H1 (cell line): ENCODE results near the gene FRS2. TPM values are rescaled to one million over a fixed set of nuclear protein-coding genes. Genes with fewer than 3 reads are reported as not detected.

Source experiments
- CTCF ChIA-PET: fragments of 300-600 bp; sonication (Branson Sonifier 250); formaldehyde crosslinking; loops from one replicate; lab custom pipeline; 2021; ENCODE audit not compliant: partially characterized antibody; lab: Charles Lee
- POLR2A ChIA-PET: fragments of 300-600 bp; sonication (Branson Sonifier 250); formaldehyde crosslinking; loops from one replicate; lab custom pipeline; 2021; ENCODE audit warnings: inconsistent platforms; ENCODE audit not compliant: partially characterized antibody; lab: Charles Lee
- DNase-seq, 2 experiments: peaks; one replicate each; pipeline versions ENCODE4 v3.0.0 to v3.0.0-alpha.2; 2010 to 2022; ENCODE audit warnings: low spot score in 2 of 2, low read depth in 1 of 2, mixed read lengths in 1 of 2
- FAIRE-seq: peaks from 2 replicates; lab custom pipeline; 2011; peaks lifted over from hg19 to GRCh38; lab: Jason Lieb, UNC
- H2AFZ ChIP-seq: 2 replicates; pipeline ENCODE4 v1.8.1; 2012; ENCODE audit warnings: low read length, inconsistent platforms
- H2AK5ac ChIP-seq: 2 replicates; pipeline ENCODE4 v1.6.1; 2013; ENCODE audit warnings: low read depth, low read length
- H2BK120ac ChIP-seq: replicated peaks from 2 replicates; pipeline ENCODE3; 2013; ENCODE audit warnings: low read depth, low read length, inconsistent platforms
- H2BK12ac ChIP-seq: 2 replicates; pipeline ENCODE4 v1.6.1; 2013; ENCODE audit warnings: low read depth, low read length
- H2BK15ac ChIP-seq: 2 replicates; pipeline ENCODE4 v1.6.1; 2013; ENCODE audit warnings: low read length
- H2BK20ac ChIP-seq: 2 replicates; pipeline ENCODE4 v1.6.1; 2013; ENCODE audit warnings: low read length
- H2BK5ac ChIP-seq: 2 replicates; pipeline ENCODE4 v1.6.1; 2013; ENCODE audit warnings: low read depth, low read length
- H3K14ac ChIP-seq: 2 replicates; pipeline ENCODE4 v1.6.1; 2013; ENCODE audit warnings: inconsistent platforms; ENCODE audit not compliant: insufficient read length
- H3K18ac ChIP-seq: 2 replicates; pipeline ENCODE4 v1.6.1; 2013; ENCODE audit warnings: low read length; ENCODE audit errors: extremely low read depth
- H3K23ac ChIP-seq: 2 replicates; pipeline ENCODE4 v1.6.1; 2013; ENCODE audit warnings: inconsistent platforms; ENCODE audit not compliant: insufficient read length
- H3K23me2 ChIP-seq: 2 replicates; pipeline ENCODE4 v1.6.1; 2013; ENCODE audit warnings: low read depth, low read length
- H3K27ac ChIP-seq: 2 replicates; pipeline ENCODE4 v1.6.1; 2011; ENCODE audit warnings: low read depth, low read length, inconsistent platforms
- H3K27me3 ChIP-seq, 4 experiments: replicated peaks in 1 of 4; 1 replicate in 1 of 4; 2 replicates in 3 of 4; pipeline versions ENCODE4 v1.6.1 to v1.8.1; 2011 to 2013; ENCODE audit warnings: low read length in 3 of 4, mild to moderate bottlenecking in 3 of 4, inconsistent platforms in 2 of 4, mixed read lengths in 2 of 4, moderate library complexity in 1 of 4; ENCODE audit not compliant: control insufficient read depth in 3 of 4, insufficient read depth in 3 of 4; ENCODE audit errors: extremely low read depth in 1 of 4
- H3K36me3 ChIP-seq, 4 experiments: 2 replicates each; pipeline versions ENCODE4 v1.6.1 to v1.8.1; 2011 to 2013; ENCODE audit warnings: mild to moderate bottlenecking in 4 of 4, low read length in 3 of 4, moderate library complexity in 2 of 4, control low read depth in 1 of 4, inconsistent platforms in 1 of 4; ENCODE audit not compliant: insufficient read depth in 4 of 4, control insufficient read depth in 2 of 4
- H3K4ac ChIP-seq: replicated peaks from 2 replicates; pipeline ENCODE3; 2013; ENCODE audit warnings: low read length, low read depth, mixed read lengths, inconsistent platforms; ENCODE audit not compliant: insufficient read length
- H3K4me1 ChIP-seq, 4 experiments: replicated peaks in 1 of 4; 1 replicate in 1 of 4; 2 replicates in 3 of 4; pipeline versions ENCODE4 v1.6.1 to v1.8.1; 2011 to 2013; ENCODE audit warnings: low read length in 3 of 4, inconsistent platforms in 2 of 4, mixed read lengths in 1 of 4; ENCODE audit not compliant: insufficient read depth in 4 of 4, control insufficient read depth in 3 of 4
- H3K4me2 ChIP-seq, 2 experiments: 2 replicates each; pipeline versions ENCODE4 v1.6.1 to v1.8.1; 2011 to 2013; ENCODE audit warnings: low read depth in 2 of 2, low read length in 2 of 2, control low read depth in 1 of 2, inconsistent platforms in 1 of 2, mild to moderate bottlenecking in 1 of 2; ENCODE audit not compliant: insufficient read depth in 1 of 2
- H3K4me3 ChIP-seq, 4 experiments: fragments of 200-600, 300-600 bp in 1 of 4; sonication (generic), shearing (Covaris generic), sonication (Bioruptor Twin) in 1 of 4; 2 replicates each; pipeline versions ENCODE4 v1.5.1 to v1.8.1; 2011 to 2016; ENCODE audit warnings: low read length in 4 of 4, low read depth in 3 of 4, control low read depth in 2 of 4, inconsistent platforms in 2 of 4, mild to moderate bottlenecking in 2 of 4, mixed read lengths in 1 of 4, moderate library complexity in 1 of 4; ENCODE audit not compliant: insufficient read depth in 2 of 4; ENCODE audit errors: extremely low read depth in 1 of 4
- H3K56ac ChIP-seq: replicated peaks from 2 replicates; pipeline ENCODE3; 2013; ENCODE audit warnings: low read depth, mild to moderate bottlenecking, mixed read lengths, low read length, inconsistent platforms; ENCODE audit not compliant: insufficient read length
- H3K79me1 ChIP-seq: 2 replicates; pipeline ENCODE4 v1.6.1; 2013; ENCODE audit warnings: low read depth, low read length, control low read depth
- H3K79me2 ChIP-seq, 2 experiments: 2 replicates each; pipeline versions ENCODE4 v1.6.1 to v1.8.1; 2012 to 2013; ENCODE audit warnings: low read length in 2 of 2, mild to moderate bottlenecking in 2 of 2, inconsistent platforms in 1 of 2; ENCODE audit not compliant: insufficient read depth in 2 of 2, control insufficient read depth in 1 of 2
- H3K9ac ChIP-seq, 4 experiments: replicated peaks in 1 of 4; 1 replicate in 1 of 4; 2 replicates in 3 of 4; pipeline versions ENCODE4 v1.6.1 to v1.8.1; 2011 to 2013; ENCODE audit warnings: low read depth in 3 of 4, low read length in 3 of 4, control low read depth in 2 of 4, mild to moderate bottlenecking in 2 of 4, moderate library complexity in 2 of 4, inconsistent platforms in 1 of 4; ENCODE audit errors: extremely low read depth in 1 of 4
- H3K9me3 ChIP-seq, 2 experiments: 2 replicates each; pipeline versions ENCODE4 v1.6.1 to v1.8.1; 2012 to 2013; ENCODE audit warnings: mild to moderate bottlenecking in 2 of 2, moderate library complexity in 2 of 2, control low read depth in 1 of 2, inconsistent platforms in 1 of 2, low read depth in 1 of 2, low read length in 1 of 2, mixed read lengths in 1 of 2; ENCODE audit not compliant: insufficient read depth in 2 of 2
- H4K20me1 ChIP-seq, 2 experiments: replicated peaks in 1 of 2; 2 replicates each; pipeline versions ENCODE3 to v1.8.1; 2011 to 2013; ENCODE audit warnings: inconsistent platforms in 2 of 2, low read length in 2 of 2, mild to moderate bottlenecking in 1 of 2; ENCODE audit not compliant: insufficient read depth in 2 of 2, control insufficient read depth in 1 of 2
- H4K5ac ChIP-seq: 2 replicates; pipeline ENCODE4 v1.6.1; 2013; ENCODE audit warnings: low read length, low read depth, mixed read lengths, inconsistent platforms; ENCODE audit not compliant: insufficient read length
- H4K8ac ChIP-seq: 2 replicates; pipeline ENCODE4 v1.8.0; 2013; ENCODE audit warnings: mild to moderate bottlenecking, moderate library complexity, low read length, inconsistent platforms; ENCODE audit not compliant: insufficient read depth; ENCODE audit errors: extremely low read depth
- H4K91ac ChIP-seq: replicated peaks from 2 replicates; pipeline ENCODE3; 2013; ENCODE audit warnings: low read length, mixed read lengths, inconsistent platforms; ENCODE audit not compliant: insufficient read length
- CBX8 ChIP-seq: fragments of 300-800, 300-1000 bp; sonication (generic); IDR thresholded peaks from 2 replicates; pipeline ENCODE4 v1.7.1; 2016; ENCODE audit warnings: low read depth, low read length, borderline replicate concordance
- CEBPB ChIP-seq: IDR thresholded peaks from 2 replicates; pipeline ENCODE4 v1.6.1; 2012; ENCODE audit warnings: low read depth, low read length
- CHD2 ChIP-seq: IDR thresholded peaks from 2 replicates; pipeline ENCODE4 v1.6.1; 2012; ENCODE audit warnings: low read length, improper control_type of control experiment
- PHF8 ChIP-seq: fragments of 200-600 bp; sonication (generic); conservative IDR thresholded peaks from 2 replicates; pipeline ENCODE4 v1.7.1; 2012; ENCODE audit warnings: low read depth, mild to moderate bottlenecking, inconsistent platforms, low read length, moderate library complexity
- SIN3A ChIP-seq, 2 experiments: IDR thresholded peaks in 1 of 2; conservative IDR thresholded peaks in 1 of 2; 2 replicates each; pipeline ENCODE4 v1.6.1; 2011 to 2012; ENCODE audit warnings: low read length in 2 of 2, improper control_type of control experiment in 1 of 2, low read depth in 1 of 2, mild to moderate bottlenecking in 1 of 2
- SP2 ChIP-seq: IDR thresholded peaks from 2 replicates; pipeline ENCODE4 v1.6.1; 2012; ENCODE audit warnings: mild to moderate bottlenecking, low read length, inconsistent platforms
- TAF1 ChIP-seq: IDR thresholded peaks from 2 replicates; pipeline ENCODE4 v1.6.1; 2011; ENCODE audit warnings: mild to moderate bottlenecking, low read depth, low read length
- TAF7 ChIP-seq: optimal IDR thresholded peaks from 2 replicates; pipeline ENCODE3; 2011; ENCODE audit warnings: low read depth, mild to moderate bottlenecking, inconsistent platforms, low read length, moderate library complexity, borderline replicate concordance
- TCF12 ChIP-seq: IDR thresholded peaks from 2 replicates; pipeline ENCODE4 v1.6.1; 2011; ENCODE audit warnings: low read depth, mild to moderate bottlenecking, low read length
- ZNF274 ChIP-seq: IDR thresholded peaks from 2 replicates; pipeline ENCODE4 v1.7.0; 2012; ENCODE audit warnings: low read length, borderline replicate concordance; ENCODE audit errors: extremely low read depth
- WGBS, 2 experiments: shearing (Covaris generic) in 1 of 2; methylation state at CpG; one replicate each; pipeline versions ENCODE4 v1.1.6 to v1.1.7; 2013 to 2015; ENCODE audit warnings: low lambda C conversion rate in 2 of 2, mixed read lengths in 2 of 2, inconsistent platforms in 1 of 2, low coverage in 1 of 2, missing lambda C conversion rate in 1 of 2; ENCODE audit not compliant: insufficient replicate concordance in 2 of 2, insufficient coverage in 1 of 2, insufficient read length in 1 of 2; ENCODE audit errors: extremely low coverage in 1 of 2, missing lambda C conversion rate in 1 of 2; 5-methylcytosine and 5-hydroxymethylcytosine counted together
- polyA plus RNA-seq, 7 experiments: library from polyadenylated mRNA; depleted of rRNA in 3 of 7; stranded (reverse) in 5 of 7; unstranded in 2 of 7; fragments of >200 nt in 5 of 7; fragments of 200-250 nt in 2 of 7; gene quantifications; 1 replicate in 5 of 7; 2 replicates in 1 of 7; 4 replicates in 1 of 7; pipeline versions ENCODE4 v1.2.1 to v1.2.3, GENCODE V29; 2011 to 2013; ENCODE audit warnings: missing spikeins in 2 of 7, mixed read lengths in 2 of 7
- total RNA-seq: library from RNA; stranded (reverse); fragmentation: NEBNext Ultra II Directional; extraction: Animal tissue kit (Norgen Biotek cat#: 25700); gene quantifications from 2 replicates; pipeline ENCODE4 v1.2.1, GENCODE V29; 2021

Gene FRS2
- total and polyA plus RNA-seq, 2 of the 8 experiments (the other 6 are each of a cell fraction or from before 2014, with no cell fraction given), result 10.3 to 35.8 TPM

GRCh38 chr12:69512820-69513219 is 42.6 kb downstream of the FRS2 start:
- Histone ChIP-seq H4K20me1 (peaks cover 10 to 12% of the 10 kb centered on the region in 2 experiments), H3K23ac (no peak overlapping the region), H3K79me2 (peaks cover 6 to 97% of the 10 kb centered on the region in 2 experiments; a peak in 2 of 4 replicates), H3K4me3 (no peak overlapping the region), H2BK120ac (no peak overlapping the region), H2BK20ac (no peak overlapping the region), H2BK5ac (no peak overlapping the region), H4K5ac (no peak overlapping the region), H4K8ac (no peak overlapping the region), H2AFZ (no peak overlapping the region), H3K9ac (no peak overlapping the region), H3K4me2 (no peak overlapping the region), H2BK15ac (no peak overlapping the region), H2BK12ac (no peak overlapping the region), H3K27ac (no peak overlapping the region), H2AK5ac (no peak overlapping the region), H3K9me3 (no peaks in the 10 kb centered on the region), H3K14ac (no peak overlapping the region), H3K4ac (no peak overlapping the region), H3K56ac (no peak overlapping the region), H3K79me1 (peaks cover 2% of the 10 kb centered on the region; the same call in 1 of the 2 replicates), H3K23me2 (no peaks in the 10 kb centered on the region), H3K18ac (no peak overlapping the region), H3K36me3 (no peaks in the 10 kb centered on the region), H3K4me1 (peaks cover 0 to 6% (median 1%) of the 10 kb centered on the region in 4 experiments; a peak in 3 of 7 replicates), H3K27me3 (peaks cover 0 to 1% (median 0%) of the 10 kb centered on the region in 4 experiments; a peak in 1 of 7 replicates), H4K91ac (no peak overlapping the region)
- ChIA-PET POLR2A (interaction anchor here (0.6 kb wide), 1 partner anchor 549 kb away, joined by 3 read pairs; no protein-coding TSS in a partner anchor), CTCF (interaction anchor here (1.0 to 1.4 kb wide), 2 partner anchors 11 to 54 kb away, joined by 3 to 4 read pairs; no protein-coding TSS in a partner anchor)
- DNase-seq (no peak), FAIRE-seq (no peak)
- no peak for TF ChIP-seq CBX8
- no peak for TF ChIP-seq CHD2
- no peak for TF ChIP-seq TAF1
- TF ChIP-seq SIN3A (conservative IDR thresholded peaks at IDR 0.05 in 1 of 2, IDR thresholded peaks at IDR 0.05 in 1 of 2; ENCODE audit: low read depth in 1 of 2, low read length in 2 of 2), result no peak
- no peak for TF ChIP-seq TCF12
- no peak for TF ChIP-seq CEBPB
- no peak for TF ChIP-seq SP2
- TF ChIP-seq TAF7, result no peak
- TF ChIP-seq ZNF274, result no peak
- TF ChIP-seq PHF8, result no peak
- WGBS, 2 experiments, result 80% methylated on average over 2 of the region's 2 CpGs; no CpG with 5 or more reads in 1 of the 2 experiments
